RWPE2 (cell line): Measurements from ENCODE around the gene BRMS1.
A peak's percentile ranks its signal among the peaks of the same experiment; 100 is the strongest.
"Not testable (repeated sequence)": the region's sequence is repeated elsewhere in the genome, so short reads cannot be mapped to it uniquely, and the experiment has no call there.

Source experiments
- ATAC-seq: fragments of 200-7000 bp; cut with Tn5 transposase; 3 replicates; pipeline ENCODE4 v1.9.1; 2021; ENCODE audit warnings: low read depth
- DNase-seq: peaks from one replicate; pipeline ENCODE4 v3.0.0-alpha.2; 2020; ENCODE audit warnings: low spot score
- H3K27ac ChIP-seq: fragments of 450-650 bp; 2 replicates; pipeline ENCODE4 v1.5.1; 2017; ENCODE audit warnings: mild to moderate bottlenecking; ENCODE audit not compliant: poor library complexity, severe bottlenecking
- H3K27me3 ChIP-seq: fragments of 250-450 bp; sonication (Bioruptor Pico); 2 replicates; pipeline ENCODE4 v1.5.1; 2021; ENCODE audit warnings: mild to moderate bottlenecking, moderate library complexity; ENCODE audit not compliant: insufficient read depth, poor library complexity, severe bottlenecking
- H3K36me3 ChIP-seq: fragments of 250-450 bp; sonication (Bioruptor Pico); 2 replicates; pipeline ENCODE4 v1.5.1; 2020; ENCODE audit warnings: low read depth, mild to moderate bottlenecking, moderate library complexity
- H3K4me1 ChIP-seq: fragments of 250-450 bp; sonication (Bioruptor Pico); 2 replicates; pipeline ENCODE4 v1.5.1; 2021; ENCODE audit warnings: mild to moderate bottlenecking, moderate library complexity; ENCODE audit not compliant: insufficient read depth, poor library complexity, severe bottlenecking
- H3K4me3 ChIP-seq: fragments of 250-450 bp; sonication (Bioruptor Pico); 2 replicates; pipeline ENCODE4 v1.5.1; 2021; ENCODE audit warnings: mild to moderate bottlenecking, moderate library complexity; ENCODE audit not compliant: severe bottlenecking
- H3K9me3 ChIP-seq: fragments of 250-450 bp; sonication (Bioruptor Pico); 2 replicates; pipeline ENCODE4 v1.5.1; 2021; ENCODE audit warnings: mild to moderate bottlenecking, moderate library complexity; ENCODE audit not compliant: severe bottlenecking
- CTCF ChIP-seq: fragments of 450-650 bp; IDR thresholded peaks from one replicate; pipeline ENCODE4 v1.5.1; 2017; ENCODE audit warnings: mild to moderate bottlenecking, moderate library complexity; ENCODE audit not compliant: poor library complexity, severe bottlenecking

BRMS1 gene

GRCh38 chr11:66312549-66313320, 32.2 kb downstream of the BRMS1 start:
- Histone ChIP-seq H3K4me3 (peak overlapping the region; percentile 40), H3K9me3 (no peaks in the 10 kb centered on the region), H3K4me1 (no peaks in the 10 kb centered on the region), H3K27ac (peak overlapping the region; percentile 42), H3K36me3 (no peaks in the 10 kb centered on the region), H3K27me3 (no peaks in the 10 kb centered on the region)
- ATAC-seq (peak; percentile 90), DNase-seq (peak; percentile 98)
- no peak for TF ChIP-seq CTCF

DNA sequence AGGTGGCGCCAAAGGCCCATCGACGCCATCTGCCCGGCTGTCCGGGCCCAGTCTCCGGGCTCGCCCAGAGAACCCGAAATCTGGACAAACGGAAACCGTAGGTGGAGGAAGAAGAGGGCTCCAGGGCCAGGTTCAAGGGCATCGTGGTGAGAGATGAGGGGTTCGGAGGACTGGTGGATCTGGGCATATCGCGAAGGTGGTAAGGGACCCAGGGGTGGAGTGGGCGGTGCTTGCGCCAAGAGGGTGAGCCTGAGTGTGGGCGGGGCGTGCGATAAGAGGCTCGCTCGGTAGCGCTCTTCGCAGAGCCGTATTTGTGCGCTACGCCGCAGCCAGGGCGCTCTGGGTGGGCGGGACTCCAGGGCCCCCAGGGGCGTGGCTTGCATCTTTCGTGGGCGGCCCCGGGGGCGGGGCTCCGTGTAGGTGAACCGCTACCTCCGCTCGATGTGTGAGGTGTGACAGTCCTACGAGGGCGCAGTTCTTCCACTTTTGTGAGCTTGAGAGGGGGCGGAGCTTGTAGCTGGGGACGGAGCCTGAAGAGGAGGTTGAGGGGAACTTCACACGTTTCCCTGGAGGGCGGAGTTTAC, 32.8 kb downstream of the BRMS1 start:
- DNase-seq (peak; percentile 96), ATAC-seq (peak; percentile 79)
- H3K36me3 ChIP-seq: no peaks in the 10 kb centered on the region
- TF ChIP-seq CTCF: peak; percentile 96
- no peaks in the 10 kb centered on the region for H3K9me3 ChIP-seq
- peak overlapping the region; percentile 40 for H3K4me3 ChIP-seq
- no peaks in the 10 kb centered on the region for H3K4me1 ChIP-seq
- H3K27me3 ChIP-seq: no peaks in the 10 kb centered on the region
- peak overlapping the region; percentile 42 for H3K27ac ChIP-seq

DNA sequence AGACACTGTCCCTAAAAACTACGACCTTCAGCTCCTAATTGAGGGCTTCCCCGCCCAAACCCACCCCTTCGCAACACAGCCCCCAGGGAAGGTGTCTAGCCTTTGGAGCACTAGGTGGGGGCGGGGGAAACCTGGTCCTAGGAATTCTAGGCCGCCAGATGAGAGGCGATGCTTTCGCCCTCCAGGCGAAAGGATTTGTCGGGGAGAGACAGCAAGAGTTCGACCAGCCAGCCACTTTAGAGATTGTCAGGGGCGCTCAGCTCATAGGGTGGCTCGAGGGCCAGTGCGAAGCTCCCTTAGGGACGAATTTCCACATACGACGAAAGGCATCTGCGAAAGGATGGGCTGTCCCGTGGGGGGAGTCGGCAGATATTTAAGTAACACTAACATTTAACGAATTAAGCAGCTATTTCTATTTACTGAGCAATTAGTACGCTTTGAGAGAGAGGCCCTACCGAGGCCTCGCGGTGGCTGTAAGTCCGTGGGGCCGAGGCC, 33.4 kb downstream of the BRMS1 start:
- no peaks in the 10 kb centered on the region for H3K9me3 ChIP-seq
- DNase-seq (no peak), ATAC-seq (no peak)
- no peaks in the 10 kb centered on the region for H3K36me3 ChIP-seq
- no peak for TF ChIP-seq CTCF
- H3K27me3 ChIP-seq: no peaks in the 10 kb centered on the region
- peak overlapping the region; percentile 40 for H3K4me3 ChIP-seq
- H3K4me1 ChIP-seq: no peaks in the 10 kb centered on the region
- peak overlapping the region; percentile 42 for H3K27ac ChIP-seq

GRCh38 chr11:66310803-66311440, 34.0 kb downstream of the BRMS1 start:
- H3K36me3 ChIP-seq, H3K27me3 ChIP-seq, DNase-seq, H3K27ac ChIP-seq, H3K4me3 ChIP-seq, H3K4me1 ChIP-seq, ATAC-seq, H3K9me3 ChIP-seq: not testable (repeated sequence)

DNA sequence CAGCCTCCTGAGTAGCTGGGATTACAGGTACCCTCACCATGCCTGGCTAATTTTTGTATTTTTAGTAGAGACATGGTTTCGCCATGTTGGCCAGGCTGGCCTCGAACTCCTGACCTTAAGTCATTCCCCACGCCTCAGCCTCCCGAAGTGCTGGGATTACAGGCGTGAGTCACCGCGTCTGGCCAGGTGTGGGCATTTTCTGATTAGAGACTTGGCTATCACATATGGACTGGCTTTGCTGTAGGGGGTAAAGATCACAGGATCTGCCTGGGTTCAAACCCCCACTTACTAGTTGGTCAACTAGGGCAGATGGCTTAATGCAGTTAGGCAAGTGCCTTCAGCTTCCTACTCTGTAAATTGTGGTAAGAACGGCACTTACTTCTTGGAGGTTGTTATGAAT, 34.6 kb downstream of the BRMS1 start:
- no peak for TF ChIP-seq CTCF
- Histone ChIP-seq H3K27ac (no peak overlapping the region), H3K9me3 (no peaks in the 10 kb centered on the region), H3K4me3 (no peak overlapping the region), H3K36me3 (no peaks in the 10 kb centered on the region), H3K4me1 (no peaks in the 10 kb centered on the region), H3K27me3 (no peaks in the 10 kb centered on the region)
- DNase-seq: no peak
- ATAC-seq: no peak
